NCI-H748 (cell line): Measurements from ENCODE around the gene KDM1A.
"Not testable (repeated sequence)": the region's sequence is repeated elsewhere in the genome, so short reads cannot be mapped to it uniquely, and the experiment has no call there.

Experiments
- DNase-seq: peaks from one replicate; lab custom pipeline; 2025; ENCODE audit not compliant: unreplicated experiment; lab: John Stamatoyannopoulos, UW

Gene KDM1A

GRCh38 chr1:23019094-23019862, at the start of gene KDM1A:
Gene KDM1A, plus strand, starts transcription at chr1:23019468. Its CDS starts 129 bp downstream, at chr1:23019597.
- DNase-seq = peak; percentile 97

GRCh38 chr1:22970096-22970495, 49.2 kb upstream of the KDM1A start:
- no peak for DNase-seq

- DNase-seq = no peak
Observed at GRCh38 chr1:22971161-22971560, 48.1 kb upstream of the KDM1A start.

- no peak for DNase-seq
Observed at GRCh38 chr1:22971611-22972405, 47.5 kb upstream of the KDM1A start.

GRCh38 chr1:22972760-22973159, 46.5 kb upstream of the KDM1A start, which contains the start of gene LACTBL1:
Gene LACTBL1, minus strand, starts transcription at chr1:22972866. Its CDS starts 550 bp downstream, at chr1:22972316.
- no peak for DNase-seq

GRCh38 chr1:22975694-22976093, 43.6 kb upstream of the KDM1A start:
- no peak for DNase-seq

GRCh38 chr1:22976127-22976460, 43.2 kb upstream of the KDM1A start:
- no peak for DNase-seq

GRCh38 chr1:22976461-22977243, 42.6 kb upstream of the KDM1A start:
- peak; percentile 69 for DNase-seq

GRCh38 chr1:22978299-22978698, 41.0 kb upstream of the KDM1A start:
- no peak for DNase-seq

- DNase-seq = not testable (repeated sequence)
Observed at GRCh38 chr1:22980471-22980790, 38.8 kb upstream of the KDM1A start.

- no peak for DNase-seq
Observed at GRCh38 chr1:22983944-22984343, 35.3 kb upstream of the KDM1A start.

- DNase-seq = not testable (repeated sequence)
Observed at GRCh38 chr1:22992384-22992783, 26.9 kb upstream of the KDM1A start.

- not testable (repeated sequence) for DNase-seq
Observed at GRCh38 chr1:22993220-22993795, 26.0 kb upstream of the KDM1A start.

GRCh38 chr1:22995774-22996173, 23.5 kb upstream of the KDM1A start:
- no peak for DNase-seq

GRCh38 chr1:22997528-22997927, 21.7 kb upstream of the KDM1A start:
- not testable (repeated sequence) for DNase-seq

- DNase-seq = not testable (repeated sequence)
Observed at GRCh38 chr1:23000133-23000532, 19.1 kb upstream of the KDM1A start.

- not testable (repeated sequence) for DNase-seq
Observed at GRCh38 chr1:23002218-23002617, 17.1 kb upstream of the KDM1A start.

GRCh38 chr1:23004112-23004511, 15.2 kb upstream of the KDM1A start:
- DNase-seq = no peak

- DNase-seq = not testable (repeated sequence)
Observed at GRCh38 chr1:23004769-23005168, 14.5 kb upstream of the KDM1A start.

- DNase-seq = no peak
Observed at GRCh38 chr1:23007106-23007505, 12.2 kb upstream of the KDM1A start.

GRCh38 chr1:23008901-23009300, 10.4 kb upstream of the KDM1A start:
- no peak for DNase-seq
